ENCODE data around the gene HNRNPL.

HNRNPL gene

GRCh38 chr19:38883286-38883685 lies 33.5 kb upstream of the HNRNPL start:
- H3K4me2 ChIP-seq (ENCODE audit: low read length), result no peak overlapping the region
- H3K36me3 ChIP-seq (ENCODE audit: control insufficient read depth, insufficient read depth, low read length), result no peaks in the 10 kb centered on the region
- no peak overlapping the region for H3K27ac ChIP-seq
- H3K4me3 ChIP-seq (ENCODE audit: low read depth, low read length), result no peak overlapping the region
- H3K9me3 ChIP-seq (ENCODE audit: control insufficient read depth, low read length), result no peaks in the 10 kb centered on the region
- H3K9ac ChIP-seq, result no peak overlapping the region
- peaks cover 10% of the 10 kb centered on the region for H3K4me1 ChIP-seq
- H2AFZ ChIP-seq, result no peak overlapping the region
- H3K27me3 ChIP-seq (ENCODE audit: control insufficient read depth, insufficient read depth, low read length), result no peaks in the 10 kb centered on the region
- TF ChIP-seq CTCF (IDR thresholded peaks at IDR 0.05), result no peak
- no peaks in the 10 kb centered on the region for H3K79me2 ChIP-seq

- TF ChIP-seq CTCF (IDR thresholded peaks at IDR 0.05), result no peak
- Histone ChIP-seq H3K27ac (no peak overlapping the region), H2AFZ (no peak overlapping the region), H3K27me3 (ENCODE audit: control insufficient read depth, insufficient read depth, low read length) (no peaks in the 10 kb centered on the region), H3K79me2 (no peaks in the 10 kb centered on the region), H3K9ac (no peak overlapping the region), H3K4me1 (peaks cover 7% of the 10 kb centered on the region), H3K36me3 (ENCODE audit: control insufficient read depth, insufficient read depth, low read length) (no peaks in the 10 kb centered on the region), H3K4me3 (ENCODE audit: low read depth, low read length) (no peak overlapping the region), H3K9me3 (ENCODE audit: control insufficient read depth, low read length) (no peaks in the 10 kb centered on the region), H3K4me2 (ENCODE audit: low read length) (no peak overlapping the region)
Observed at GRCh38 chr19:38880882-38881609, 31.3 kb upstream of the HNRNPL start.

GRCh38 chr19:38880076-38880881 lies 30.5 kb upstream of the HNRNPL start:
- H3K36me3 ChIP-seq (ENCODE audit: control insufficient read depth, insufficient read depth, low read length), result no peaks in the 10 kb centered on the region
- TF ChIP-seq CTCF (IDR thresholded peaks at IDR 0.05), result no peak
- H3K4me2 ChIP-seq (ENCODE audit: low read length), result no peak overlapping the region
- no peak overlapping the region for H3K4me3 ChIP-seq (ENCODE audit: low read depth, low read length)
- no peak overlapping the region for H2AFZ ChIP-seq
- no peak overlapping the region for H3K27ac ChIP-seq
- no peaks in the 10 kb centered on the region for H3K27me3 ChIP-seq (ENCODE audit: control insufficient read depth, insufficient read depth, low read length)
- H3K4me1 ChIP-seq, result no peaks in the 10 kb centered on the region
- no peaks in the 10 kb centered on the region for H3K79me2 ChIP-seq
- no peaks in the 10 kb centered on the region for H3K9me3 ChIP-seq (ENCODE audit: control insufficient read depth, low read length)
- no peak overlapping the region for H3K9ac ChIP-seq

GRCh38 chr19:38879400-38879751 lies 29.6 kb upstream of the HNRNPL start:
- H3K4me2 ChIP-seq (ENCODE audit: low read length), result no peak overlapping the region
- no peak overlapping the region for H2AFZ ChIP-seq
- H3K79me2 ChIP-seq, result no peaks in the 10 kb centered on the region
- no peaks in the 10 kb centered on the region for H3K4me1 ChIP-seq
- no peaks in the 10 kb centered on the region for H3K36me3 ChIP-seq (ENCODE audit: control insufficient read depth, insufficient read depth, low read length)
- TF ChIP-seq CTCF (IDR thresholded peaks at IDR 0.05), result no peak
- no peaks in the 10 kb centered on the region for H3K27me3 ChIP-seq (ENCODE audit: control insufficient read depth, insufficient read depth, low read length)
- no peak overlapping the region for H3K4me3 ChIP-seq (ENCODE audit: low read depth, low read length)
- H3K27ac ChIP-seq, result no peak overlapping the region
- no peaks in the 10 kb centered on the region for H3K9me3 ChIP-seq (ENCODE audit: control insufficient read depth, low read length)
- no peak overlapping the region for H3K9ac ChIP-seq
